SK-N-SH (cell line): ENCODE data around the gene SV2C.
"Not testable (repeated sequence)": the region's sequence is repeated elsewhere in the genome, so short reads cannot be mapped to it uniquely, and the experiment has no call there.

Experiments used
- CTCF ChIP-seq: fragments of 200-600 bp; sonication (generic); IDR thresholded peaks from 2 replicates; pipeline ENCODE4 v1.6.1; 2017; ENCODE audit warnings: antibody characterized with exemption, mild to moderate bottlenecking, moderate library complexity
- MAX ChIP-seq: IDR thresholded peaks from 2 replicates; pipeline ENCODE4 v1.4.0; 2012; ENCODE audit warnings: low read depth
- MEF2A ChIP-seq: IDR thresholded peaks from 2 replicates; pipeline ENCODE4 v1.4.0; 2012; ENCODE audit warnings: low read depth, borderline replicate concordance
- NRF1 ChIP-seq: IDR thresholded peaks from 2 replicates; pipeline ENCODE4 v1.6.1; 2012; ENCODE audit warnings: low read depth, mild to moderate bottlenecking, low read length
- RXRA ChIP-seq: IDR thresholded peaks from 2 replicates; pipeline ENCODE4 v1.4.0; 2012; ENCODE audit warnings: low read depth, mild to moderate bottlenecking, borderline replicate concordance

- not testable (repeated sequence) for TF ChIP-seq MEF2A, MAX, CTCF, RXRA, NRF1
These were observed 253.1 kb downstream of the SV2C start for GRCh38 chr5:76336253-76336809.
